HG03097 (cell line): ENCODE measurements around the gene LRRC23.
"Not testable (repeated sequence)": the region's sequence is repeated elsewhere in the genome, so short reads cannot be mapped to it uniquely, and the experiment has no call there.

Experiments
- ATAC-seq: cut with Tn5 transposase; IDR thresholded peaks from one replicate; pipeline ENCODE4 v1.9.1; 2021; ENCODE audit not compliant: unreplicated experiment, low FRiP score

LRRC23 gene

DNA sequence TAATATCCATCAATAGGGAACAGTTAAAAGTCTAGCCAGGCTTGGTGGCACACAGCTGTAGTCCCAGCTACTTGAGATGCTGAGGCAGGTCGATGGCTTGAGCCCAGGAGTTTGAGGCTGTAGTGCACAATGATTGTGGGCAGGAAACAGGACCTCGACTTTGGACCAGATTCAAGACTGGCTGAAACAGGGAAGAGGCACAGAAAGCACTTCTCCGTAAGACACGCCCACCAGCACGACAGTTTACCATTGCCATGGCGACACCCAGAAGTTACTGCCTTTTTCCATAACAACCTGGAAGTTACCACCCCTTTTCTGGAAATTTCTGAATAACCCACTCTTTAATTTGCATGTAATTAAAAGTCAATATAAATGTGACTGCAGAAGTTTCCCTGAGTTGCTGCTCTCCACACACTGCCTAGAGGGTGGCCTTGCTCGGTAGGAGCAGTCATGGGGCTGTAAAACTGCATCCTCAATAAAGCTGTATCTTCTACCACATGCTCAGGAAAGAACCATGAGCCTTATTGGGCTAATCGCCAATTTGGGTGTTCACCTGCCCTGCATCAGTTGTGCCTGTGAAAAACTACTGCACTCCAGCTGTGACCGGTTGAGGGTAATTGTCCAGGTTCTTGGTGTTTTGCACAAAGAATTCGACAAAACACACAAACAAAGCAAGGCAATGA lies 4.6 kb upstream of the LRRC23 start:
- no peak for ATAC-seq

DNA sequence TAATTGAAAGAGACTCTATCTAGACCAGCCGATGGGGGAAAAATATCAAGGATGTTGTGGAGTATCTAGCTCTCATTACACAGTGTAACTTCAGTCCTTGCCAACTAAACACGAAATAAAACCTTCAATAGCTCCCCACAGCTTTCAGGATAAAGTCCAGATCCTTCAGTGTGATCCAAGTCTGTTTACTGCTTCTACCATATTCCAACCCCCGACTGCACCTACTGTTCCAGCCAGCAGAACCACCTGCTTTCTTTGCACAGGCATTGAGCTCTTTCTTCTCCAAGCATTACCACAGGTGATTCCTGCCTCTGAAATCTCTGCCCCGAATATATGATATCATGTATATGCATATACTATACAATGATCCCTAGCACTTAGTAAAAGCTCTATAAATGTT lies 2.2 kb upstream of the LRRC23 start:
- no peak for ATAC-seq

- no peak for ATAC-seq
Observed at GRCh38 chr12:6903722-6904121, 900 bp upstream of the LRRC23 start.

- no peak for ATAC-seq
Observed at GRCh38 chr12:6905414-6906040, 905 bp downstream of the LRRC23 start.

- ATAC-seq = not testable (repeated sequence)
Observed at GRCh38 chr12:6908141-6908540, 3.5 kb downstream of the LRRC23 start.

DNA sequence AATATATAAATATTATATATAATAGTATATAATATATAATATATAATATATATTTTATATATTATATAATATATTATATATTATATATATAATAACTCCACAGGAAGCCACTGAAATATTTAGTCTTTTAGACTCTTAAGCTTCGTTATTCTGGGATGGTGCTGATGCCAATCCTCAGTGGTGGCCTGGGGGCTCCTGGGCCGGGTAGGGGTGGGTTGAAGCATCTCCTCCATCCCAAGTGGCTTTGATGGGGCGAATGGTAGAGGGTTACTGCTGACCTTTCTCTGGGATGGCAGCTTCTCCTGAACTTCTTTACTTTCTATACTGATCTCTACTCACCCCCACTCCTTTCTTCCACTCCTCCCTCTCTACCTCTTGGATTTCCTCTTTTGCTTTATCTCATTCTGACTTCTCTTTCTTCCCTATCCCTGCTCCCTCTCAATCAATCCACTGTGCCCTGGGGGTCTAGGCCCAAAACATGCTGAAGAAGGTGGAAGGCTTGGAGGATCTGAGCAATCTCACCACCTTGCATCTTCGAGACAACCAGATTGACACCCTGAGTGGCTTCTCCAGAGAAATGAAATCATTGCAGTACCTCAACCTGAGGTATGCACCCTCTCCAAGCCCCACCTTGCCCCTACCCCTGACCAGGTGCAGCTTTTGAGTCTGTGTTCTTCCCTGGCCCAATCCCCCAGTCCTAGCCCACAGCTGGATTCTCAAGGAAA lies 5.0 kb downstream of the LRRC23 start:
- no peak for ATAC-seq

GRCh38 chr12:6912164-6912935 lies 7.7 kb downstream of the LRRC23 start:
- no peak for ATAC-seq

- peak; percentile 51 for ATAC-seq
Observed at GRCh38 chr12:6914246-6914946, 9.8 kb downstream of the LRRC23 start, which contains the start of gene ENO2. ENO2 (plus strand) TSS chr12:6914580; CDS start chr12:6915833, 1,253 bp downstream.

GRCh38 chr12:6914947-6915788 lies 10.5 kb downstream of the LRRC23 start:
- no peak for ATAC-seq

GRCh38 chr12:6915789-6916285 lies 11.2 kb downstream of the LRRC23 start:
- ATAC-seq = no peak

DNA sequence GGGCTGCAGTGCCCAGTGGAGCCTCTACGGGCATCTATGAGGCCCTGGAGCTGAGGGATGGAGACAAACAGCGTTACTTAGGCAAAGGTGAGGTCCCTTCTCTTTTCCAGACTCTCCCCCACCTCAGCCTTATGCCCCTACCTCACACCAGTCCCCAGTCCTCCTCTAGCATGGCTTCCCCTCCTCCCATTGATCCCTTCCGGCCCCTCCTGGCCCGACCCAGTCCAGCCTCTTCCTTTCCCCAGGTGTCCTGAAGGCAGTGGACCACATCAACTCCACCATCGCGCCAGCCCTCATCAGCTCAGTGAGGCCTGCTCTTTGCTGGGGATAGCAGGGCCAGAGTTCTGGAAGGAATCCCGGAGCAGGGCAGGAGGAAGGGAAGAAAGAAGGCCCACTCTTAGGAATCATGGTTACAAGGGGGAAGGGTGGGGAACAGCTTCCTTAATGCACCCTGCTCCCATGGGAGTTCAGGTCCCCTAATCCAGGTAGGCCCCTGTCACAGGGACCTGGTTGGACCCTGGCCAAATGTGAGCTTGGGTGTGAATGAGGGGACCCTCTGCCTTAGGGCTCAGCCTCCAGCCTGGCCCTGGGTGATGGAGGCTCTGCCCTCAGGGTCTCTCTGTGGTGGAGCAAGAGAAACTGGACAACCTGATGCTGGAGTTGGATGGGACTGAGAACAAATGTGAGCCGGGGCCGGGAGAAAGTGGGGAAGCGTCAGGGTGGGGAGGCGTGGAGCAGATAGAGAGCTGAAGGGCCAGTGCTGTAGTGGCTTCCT lies 12.0 kb downstream of the LRRC23 start:
- ATAC-seq = no peak

- ATAC-seq = no peak
Observed at GRCh38 chr12:6917491-6918231, 13.0 kb downstream of the LRRC23 start.

GRCh38 chr12:6919588-6919987 lies 15.0 kb downstream of the LRRC23 start:
- no peak for ATAC-seq

GRCh38 chr12:6921539-6921938 lies 16.9 kb downstream of the LRRC23 start:
- ATAC-seq = no peak

GRCh38 chr12:6921996-6922946 lies 17.6 kb downstream of the LRRC23 start:
- no peak for ATAC-seq

- no peak for ATAC-seq
Observed at GRCh38 chr12:6923003-6923732, 18.5 kb downstream of the LRRC23 start.
